Panc1 (cell line): ENCODE data around the gene AGBL4. TPM values are rescaled to one million over a fixed set of nuclear protein-coding genes. Genes with fewer than 3 reads are reported as not detected.

Experiments used
- ATAC-seq: fragments of 200-7000 bp; cut with Tn5 transposase; 2 replicates; pipeline ENCODE4 v1.9.1; 2020; ENCODE audit warnings: mild to moderate bottlenecking, moderate library complexity
- BruUV-seq: library from RNA; stranded (reverse); fragments of 400-500 nt; replicated peaks from 2 replicates; lab custom pipeline; 2021; lab: Mats Ljungman, UMichigan
- CTCF ChIA-PET: fragments of 300-600 bp; sonication (Branson Sonifier 250); formaldehyde crosslinking; loops from one replicate; lab custom pipeline; 2022; ENCODE audit warnings: antibody characterized with exemption; lab: Charles Lee
- POLR2A ChIA-PET: fragments of 300-600 bp; sonication (Branson Sonifier 250); formaldehyde crosslinking; loops from one replicate; lab custom pipeline; 2022; ENCODE audit warnings: antibody characterized with exemption; lab: Charles Lee
- DNase-seq: peaks from one replicate; pipeline ENCODE4 v3.0.0-alpha.2; 2010; ENCODE audit warnings: low read depth, low spot score
- H3K27ac ChIP-seq: 2 replicates; pipeline ENCODE4 v1.5.1; 2011; ENCODE audit warnings: mild to moderate bottlenecking, low read length, inconsistent platforms
- H3K27me3 ChIP-seq: fragments of 200-500 bp; sonication (Bioruptor generic); 2 replicates; pipeline ENCODE4 v1.6.0; 2014; ENCODE audit warnings: low read length, inconsistent platforms; ENCODE audit not compliant: control insufficient read depth, insufficient read depth
- H3K36me3 ChIP-seq: fragments of 200-500 bp; sonication (Bioruptor generic); 2 replicates; pipeline ENCODE4 v1.5.1; 2014; ENCODE audit warnings: inconsistent platforms, mild to moderate bottlenecking, low read length, moderate library complexity; ENCODE audit not compliant: control insufficient read depth, insufficient read depth
- H3K4me1 ChIP-seq: 2 replicates; pipeline ENCODE4 v1.5.1; 2011; ENCODE audit warnings: inconsistent platforms, mild to moderate bottlenecking, low read length, moderate library complexity; ENCODE audit not compliant: control insufficient read depth, insufficient read depth
- H3K4me3 ChIP-seq, 2 experiments: 2 replicates each; pipeline ENCODE4 v1.5.1; 2011 to 2012; ENCODE audit warnings: low read depth in 2 of 2, low read length in 2 of 2, mild to moderate bottlenecking in 2 of 2, inconsistent platforms in 1 of 2, moderate library complexity in 1 of 2
- H3K9me3 ChIP-seq: fragments of 200-500 bp; sonication (Bioruptor generic); 2 replicates; pipeline ENCODE4 v1.5.1; 2014; ENCODE audit warnings: low read depth, mild to moderate bottlenecking, inconsistent platforms, low read length, moderate library complexity; ENCODE audit not compliant: control insufficient read depth, insufficient read depth
- CTCF ChIP-seq: fragments of 450-650 bp; IDR thresholded peaks from 2 replicates; pipeline ENCODE4 v1.5.1; 2017; ENCODE audit warnings: mild to moderate bottlenecking
- POLR2AphosphoS5 ChIP-seq: IDR thresholded peaks from 2 replicates; pipeline ENCODE4 v1.6.1; 2012; ENCODE audit warnings: mild to moderate bottlenecking, low read depth, low read length, moderate library complexity
- SIN3A ChIP-seq: IDR thresholded peaks from 2 replicates; pipeline ENCODE4 v1.6.1; 2012; ENCODE audit warnings: low read depth, mild to moderate bottlenecking, low read length, moderate library complexity, borderline replicate concordance; ENCODE audit not compliant: insufficient read depth
- TCF7L2 ChIP-seq: IDR thresholded peaks from 2 replicates; pipeline ENCODE4 v1.6.1; 2011; ENCODE audit warnings: mild to moderate bottlenecking, low read depth, low read length, inconsistent platforms
- in situ Hi-C: cut with HindIII; loops from 2 replicates; pipeline ENCODE4 v1.10.0; 2016; ENCODE audit warnings: low sequenced_read_pairs, low pct_unique_long_range_greater_than_20kb
- intact Hi-C: fragments of 100-400 bp; cut with micrococcal nuclease; formaldehyde crosslinking; loops from one replicate; pipeline ENCODE4 v1.10.0; 2022; ENCODE audit not compliant: unreplicated experiment
- total RNA-seq: library from RNA; stranded (reverse); gene quantifications from one replicate; pipeline ENCODE4 v1.2.1, GENCODE V29; 2021; ENCODE audit not compliant: unreplicated experiment
- TF ChIP-seq, protein P1 (sequence below), 2 experiments: IDR thresholded peaks; 2 replicates each; pipeline ENCODE4 v1.6.1; 2011 to 2012; ENCODE audit warnings: low read depth in 2 of 2, control low read depth in 1 of 2, low read length in 1 of 2, mild to moderate bottlenecking in 1 of 2, moderate library complexity in 1 of 2; ENCODE audit not compliant: insufficient read depth in 1 of 2

AGBL4 gene
- total RNA-seq, 1 experiment from 2014 or later = not detected

- no peaks in the 10 kb centered on the region for H3K4me1 ChIP-seq
- TF ChIP-seq CTCF (no peak), SIN3A (no peak), POLR2AphosphoS5 (no peak), TCF7L2 (no peak)
- TF ChIP-seq, protein P1, sequence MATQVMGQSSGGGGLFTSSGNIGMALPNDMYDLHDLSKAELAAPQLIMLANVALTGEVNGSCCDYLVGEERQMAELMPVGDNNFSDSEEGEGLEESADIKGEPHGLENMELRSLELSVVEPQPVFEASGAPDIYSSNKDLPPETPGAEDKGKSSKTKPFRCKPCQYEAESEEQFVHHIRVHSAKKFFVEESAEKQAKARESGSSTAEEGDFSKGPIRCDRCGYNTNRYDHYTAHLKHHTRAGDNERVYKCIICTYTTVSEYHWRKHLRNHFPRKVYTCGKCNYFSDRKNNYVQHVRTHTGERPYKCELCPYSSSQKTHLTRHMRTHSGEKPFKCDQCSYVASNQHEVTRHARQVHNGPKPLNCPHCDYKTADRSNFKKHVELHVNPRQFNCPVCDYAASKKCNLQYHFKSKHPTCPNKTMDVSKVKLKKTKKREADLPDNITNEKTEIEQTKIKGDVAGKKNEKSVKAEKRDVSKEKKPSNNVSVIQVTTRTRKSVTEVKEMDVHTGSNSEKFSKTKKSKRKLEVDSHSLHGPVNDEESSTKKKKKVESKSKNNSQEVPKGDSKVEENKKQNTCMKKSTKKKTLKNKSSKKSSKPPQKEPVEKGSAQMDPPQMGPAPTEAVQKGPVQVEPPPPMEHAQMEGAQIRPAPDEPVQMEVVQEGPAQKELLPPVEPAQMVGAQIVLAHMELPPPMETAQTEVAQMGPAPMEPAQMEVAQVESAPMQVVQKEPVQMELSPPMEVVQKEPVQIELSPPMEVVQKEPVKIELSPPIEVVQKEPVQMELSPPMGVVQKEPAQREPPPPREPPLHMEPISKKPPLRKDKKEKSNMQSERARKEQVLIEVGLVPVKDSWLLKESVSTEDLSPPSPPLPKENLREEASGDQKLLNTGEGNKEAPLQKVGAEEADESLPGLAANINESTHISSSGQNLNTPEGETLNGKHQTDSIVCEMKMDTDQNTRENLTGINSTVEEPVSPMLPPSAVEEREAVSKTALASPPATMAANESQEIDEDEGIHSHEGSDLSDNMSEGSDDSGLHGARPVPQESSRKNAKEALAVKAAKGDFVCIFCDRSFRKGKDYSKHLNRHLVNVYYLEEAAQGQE (IDR thresholded peaks at IDR 0.05; ENCODE audit: insufficient read depth in 1 of 2, low read depth in 2 of 2, low read length in 1 of 2) = no peak
- no TSS peak for BruUV-seq
- ChIA-PET POLR2A (no interaction called here), CTCF (no interaction called here)
- H3K36me3 ChIP-seq = no peaks in the 10 kb centered on the region
- ATAC-seq (no peak), DNase-seq (no peak)
- intact Hi-C loops = no loop called here
- H3K9me3 ChIP-seq = no peaks in the 10 kb centered on the region
- no peak overlapping the region for H3K4me3 ChIP-seq
- no peak overlapping the region for H3K27ac ChIP-seq
- in situ Hi-C loops = no loop called here
- H3K27me3 ChIP-seq = no peaks in the 10 kb centered on the region; the same call in 1 of the 2 replicates
Observed at GRCh38 chr1:48652334-48652733, 1371.4 kb downstream of the AGBL4 start.

- Histone ChIP-seq H3K4me1 (no peaks in the 10 kb centered on the region), H3K27me3 (peaks cover 3% of the 10 kb centered on the region; the same call in 1 of the 2 replicates), H3K9me3 (no peaks in the 10 kb centered on the region), H3K27ac (no peak overlapping the region), H3K36me3 (no peaks in the 10 kb centered on the region), H3K4me3 (no peak overlapping the region)
- no TSS peak for BruUV-seq
- in situ Hi-C loops (no loop called here), intact Hi-C loops (no loop called here)
- ChIA-PET CTCF (no interaction called here), POLR2A (no interaction called here)
- DNase-seq (no peak), ATAC-seq (no peak)
- TF ChIP-seq, protein P1 (IDR thresholded peaks at IDR 0.05; ENCODE audit: insufficient read depth in 1 of 2, low read depth in 2 of 2, low read length in 1 of 2) = no peak
- TF ChIP-seq CTCF (no peak), SIN3A (no peak), POLR2AphosphoS5 (no peak), TCF7L2 (no peak)
Observed at GRCh38 chr1:48649880-48650279, 1373.9 kb downstream of the AGBL4 start.
